GM15510 (cell line): ENCODE results near the gene NUBP2.

Experiments used
- POLR2A ChIP-seq: IDR thresholded peaks from 3 replicates; pipeline ENCODE4 v1.6.1; 2011; ENCODE audit warnings: borderline replicate concordance; ENCODE audit not compliant: insufficient read length; ENCODE audit errors: extremely low read depth

Gene NUBP2

GRCh38 chr16:1749152-1750117 lies 33.3 kb upstream of the NUBP2 start:
- no peak for TF ChIP-seq POLR2A

GRCh38 chr16:1751946-1752345 lies 30.8 kb upstream of the NUBP2 start:
- TF ChIP-seq POLR2A = no peak

- no peak for TF ChIP-seq POLR2A
These were observed 29.9 kb upstream of the NUBP2 start for GRCh38 chr16:1752853-1753252.

- no peak for TF ChIP-seq POLR2A
These were observed 28.6 kb upstream of the NUBP2 start for GRCh38 chr16:1754204-1754603.

- no peak for TF ChIP-seq POLR2A
These were observed 24.9 kb upstream of the NUBP2 start for GRCh38 chr16:1757714-1758461.

GRCh38 chr16:1758923-1759322 lies 23.8 kb upstream of the NUBP2 start:
- TF ChIP-seq POLR2A = no peak

- TF ChIP-seq POLR2A = no peak
These were observed 23.2 kb upstream of the NUBP2 start for GRCh38 chr16:1759511-1759910.

GRCh38 chr16:1760911-1761310 lies 21.8 kb upstream of the NUBP2 start:
- no peak for TF ChIP-seq POLR2A

GRCh38 chr16:1761751-1762150 lies 21.0 kb upstream of the NUBP2 start:
- no peak for TF ChIP-seq POLR2A

- TF ChIP-seq POLR2A = no peak
These were observed 20.4 kb upstream of the NUBP2 start for GRCh38 chr16:1762196-1762878.

- TF ChIP-seq POLR2A = no peak
These were observed 19.8 kb upstream of the NUBP2 start for GRCh38 chr16:1762879-1763520.

GRCh38 chr16:1763521-1764511 lies 18.9 kb upstream of the NUBP2 start:
- TF ChIP-seq POLR2A = no peak

GRCh38 chr16:1764971-1765370 lies 17.8 kb upstream of the NUBP2 start:
- no peak for TF ChIP-seq POLR2A
